ENCODE results near the gene PCARE.

The PCARE gene

GRCh38 chr2:29060441-29060840 lies 13.9 kb downstream of the PCARE start:
- DNase-seq (ENCODE audit: low spot score): no peak
- no peak overlapping the region for H3K27ac ChIP-seq
- ChIA-PET POLR2A (ENCODE audit: low non-redundant PET) (no interaction called here), CTCF (no interaction called here)
- TF ChIP-seq CTCF (conservative IDR thresholded peaks at IDR 0.05; ENCODE audit: low read depth): no peak

GRCh38 chr2:29059624-29060023 lies 14.7 kb downstream of the PCARE start:
- TF ChIP-seq CTCF (conservative IDR thresholded peaks at IDR 0.05; ENCODE audit: low read depth): no peak
- CTCF ChIA-PET: no interaction called here
- H3K27ac ChIP-seq: no peak overlapping the region
- DNase-seq (ENCODE audit: low spot score): no peak
- POLR2A ChIA-PET (ENCODE audit: low non-redundant PET): no interaction called here

- H3K27ac ChIP-seq: no peak overlapping the region
- ChIA-PET POLR2A (ENCODE audit: low non-redundant PET) (interaction anchor here (0.6 kb wide), 1 partner anchor 111 kb away, joined by 7 read pairs; no protein-coding TSS in a partner anchor), CTCF (no interaction called here)
- DNase-seq (ENCODE audit: low spot score): no peak
- no peak for TF ChIP-seq CTCF (conservative IDR thresholded peaks at IDR 0.05; ENCODE audit: low read depth)
Observed at GRCh38 chr2:29057006-29057405, 17.3 kb downstream of the PCARE start.

GRCh38 chr2:29056452-29056851 lies 17.9 kb downstream of the PCARE start:
- no peak for DNase-seq (ENCODE audit: low spot score)
- ChIA-PET POLR2A (ENCODE audit: low non-redundant PET) (no interaction called here), CTCF (no interaction called here)
- H3K27ac ChIP-seq: no peak overlapping the region
- TF ChIP-seq CTCF (conservative IDR thresholded peaks at IDR 0.05; ENCODE audit: low read depth): no peak

GRCh38 chr2:29055601-29056000 lies 18.7 kb downstream of the PCARE start:
- no peak overlapping the region for H3K27ac ChIP-seq
- no peak for TF ChIP-seq CTCF (conservative IDR thresholded peaks at IDR 0.05; ENCODE audit: low read depth)
- no peak for DNase-seq (ENCODE audit: low spot score)
- ChIA-PET POLR2A (ENCODE audit: low non-redundant PET) (no interaction called here), CTCF (no interaction called here)

GRCh38 chr2:29054430-29054829 lies 19.9 kb downstream of the PCARE start:
- no peak for TF ChIP-seq CTCF (conservative IDR thresholded peaks at IDR 0.05; ENCODE audit: low read depth)
- no peak overlapping the region for H3K27ac ChIP-seq
- no peak for DNase-seq (ENCODE audit: low spot score)
- ChIA-PET POLR2A (ENCODE audit: low non-redundant PET) (no interaction called here), CTCF (interaction anchor here (0.6 to 1.3 kb wide), 7 partner anchors 13 to 1693 kb away, joined by 3 to 4 read pairs (median 3); no protein-coding TSS in a partner anchor)
